ENCODE data around the gene TRIM29.

Gene TRIM29

DNA sequence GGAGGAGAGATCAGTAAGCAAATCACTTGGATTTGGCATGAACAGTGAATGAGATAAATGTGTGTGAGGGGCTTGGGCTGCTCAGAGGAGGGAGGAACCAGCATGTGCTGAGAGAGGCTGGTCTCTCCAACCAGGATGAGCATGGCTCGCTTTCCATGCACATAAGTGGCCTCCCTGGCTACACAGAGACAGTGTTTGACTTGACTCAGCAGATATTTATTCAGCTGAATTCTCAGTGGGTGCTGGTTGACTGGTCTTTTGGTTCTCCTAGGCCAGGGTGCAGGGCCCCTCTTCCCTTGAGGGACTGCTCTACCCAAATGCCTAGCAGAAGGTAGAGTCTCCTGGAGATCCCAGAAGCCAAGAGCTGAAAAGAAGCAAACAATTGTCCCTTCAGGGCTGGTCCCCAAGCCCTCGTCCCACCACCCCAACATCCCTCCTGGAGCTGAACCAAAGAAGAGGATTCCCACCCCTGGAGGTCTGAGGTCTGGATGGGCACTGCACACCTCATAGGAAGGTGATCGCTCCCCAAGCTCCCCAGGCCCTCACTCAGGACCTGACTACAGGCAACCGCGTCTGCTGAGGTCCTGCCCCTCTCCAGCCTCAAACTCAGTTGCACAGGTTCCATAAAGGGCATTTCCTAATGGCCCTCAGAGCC, 3.3 kb upstream of the TRIM29 start:
- FAIRE-seq (no peak), DNase-seq (ENCODE audit: low spot score) (no peak)

DNA sequence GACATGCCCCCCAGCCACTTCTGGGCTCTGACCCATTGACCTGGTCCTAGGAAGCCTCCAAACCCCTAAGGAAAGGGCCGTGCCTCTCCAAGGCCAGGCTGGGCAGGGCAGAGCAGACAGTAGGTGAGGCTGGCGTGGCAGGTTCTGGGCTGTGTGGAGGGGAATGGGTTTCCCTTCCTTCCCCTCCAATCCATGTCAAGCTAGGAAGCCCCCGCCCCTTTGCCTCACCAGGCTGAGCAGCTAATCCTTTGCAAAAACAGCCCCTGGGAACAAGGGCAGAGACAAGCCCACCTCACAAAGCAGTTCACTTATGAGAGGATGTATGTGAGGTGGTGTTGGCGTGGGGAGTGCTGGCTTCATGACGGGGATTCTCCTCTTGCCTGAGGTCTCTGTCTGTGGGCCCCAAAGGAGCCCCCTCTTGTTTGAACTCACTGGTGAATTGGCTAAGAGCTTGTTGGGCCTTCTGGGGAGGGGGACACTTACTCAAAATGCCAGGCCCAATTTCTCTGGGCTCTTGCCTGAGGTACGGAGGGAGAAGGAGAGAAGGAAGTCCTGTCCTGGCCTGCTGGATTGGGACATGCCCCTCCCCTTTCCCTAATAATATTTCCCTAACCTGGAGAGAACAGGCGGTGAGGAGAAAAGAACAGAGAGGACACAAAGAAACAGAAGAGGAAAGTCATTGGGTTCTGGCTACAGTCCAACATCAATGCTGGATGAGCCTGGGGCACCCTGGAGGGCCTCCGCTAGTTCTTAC, 1.6 kb upstream of the TRIM29 start:
- no peak for DNase-seq (ENCODE audit: low spot score)
- no peak for FAIRE-seq

DNA sequence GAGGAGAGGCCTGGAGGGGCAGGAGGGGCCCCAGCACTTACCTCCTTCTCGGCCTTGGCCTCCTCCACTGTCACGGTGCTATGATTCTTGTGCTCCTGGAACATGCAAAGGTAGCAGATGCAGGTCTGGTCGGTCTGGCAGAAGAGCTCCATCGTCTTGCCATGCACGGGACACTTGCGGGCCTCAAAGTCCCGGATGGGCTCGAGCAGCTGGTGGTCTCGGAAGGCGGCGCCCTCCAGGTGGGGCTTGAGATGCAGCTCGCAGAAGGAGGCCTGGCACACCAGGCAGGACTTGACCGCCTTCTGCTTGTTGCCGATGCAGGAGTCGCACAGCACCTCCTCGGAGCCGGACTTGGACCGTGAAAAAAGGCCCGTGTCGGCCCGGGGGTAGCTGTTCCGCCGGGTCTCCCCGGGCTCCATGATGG, 714 bp downstream of the TRIM29 start:
- FAIRE-seq (no peak), DNase-seq (ENCODE audit: low spot score) (no peak)

DNA sequence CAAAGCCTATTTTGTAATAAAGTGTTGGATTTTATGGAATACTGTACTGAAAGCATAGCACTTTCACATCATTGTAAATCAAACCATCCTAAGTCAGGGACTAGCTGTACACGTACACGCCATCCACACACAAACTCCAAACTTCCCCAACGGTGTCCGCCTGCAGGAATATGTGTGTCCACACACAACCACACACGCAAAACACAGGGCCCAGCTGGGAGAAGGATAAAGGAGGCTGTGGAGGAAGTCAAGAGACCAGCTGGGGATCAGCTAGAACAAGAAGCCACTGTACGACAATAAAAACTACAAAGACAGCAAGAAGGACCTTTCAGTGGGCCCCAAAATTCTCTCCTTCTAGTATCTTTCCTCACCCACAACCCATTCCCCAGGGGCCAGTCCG, 1.6 kb downstream of the TRIM29 start:
- no peak for FAIRE-seq
- no peak for DNase-seq (ENCODE audit: low spot score)

DNA sequence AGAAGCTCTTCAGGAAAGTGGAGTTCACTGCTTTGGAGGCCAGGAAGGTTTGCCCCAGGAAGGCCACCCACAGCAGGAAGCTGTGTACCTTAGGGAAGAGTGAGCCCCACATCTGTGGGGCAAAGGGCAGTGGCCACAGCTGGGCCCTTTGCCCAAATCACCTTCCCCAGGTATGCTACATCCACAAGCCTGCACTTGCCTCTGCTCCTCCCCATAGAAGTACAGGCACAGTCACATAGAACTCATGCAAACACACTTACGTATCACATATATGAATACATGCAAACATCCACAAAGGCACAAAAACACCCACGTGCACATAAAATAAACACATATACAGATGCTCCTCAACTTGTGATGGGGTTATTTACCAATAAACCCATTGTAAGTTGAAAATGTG, 2.1 kb downstream of the TRIM29 start:
- no peak for FAIRE-seq

DNA sequence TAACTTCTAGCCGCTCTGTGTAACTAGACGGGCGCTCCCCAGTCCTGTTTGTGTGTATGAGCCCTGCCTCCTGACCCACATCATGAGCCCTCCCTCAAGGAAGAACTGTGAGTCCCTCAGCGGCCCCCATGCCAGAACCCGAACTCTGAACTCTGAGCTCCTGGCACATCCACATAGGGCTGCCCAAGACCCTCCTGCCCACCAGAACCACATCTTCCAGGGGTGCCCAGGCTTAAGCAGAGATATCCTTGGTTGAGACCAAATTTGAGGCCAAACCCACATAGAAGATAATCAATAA, 3.0 kb downstream of the TRIM29 start:
- FAIRE-seq (no peak), DNase-seq (ENCODE audit: low spot score) (no peak)

More for the DNA sequence above, 2.1 kb downstream of the TRIM29 start:
- no peak for DNase-seq (ENCODE audit: low spot score)

DNA sequence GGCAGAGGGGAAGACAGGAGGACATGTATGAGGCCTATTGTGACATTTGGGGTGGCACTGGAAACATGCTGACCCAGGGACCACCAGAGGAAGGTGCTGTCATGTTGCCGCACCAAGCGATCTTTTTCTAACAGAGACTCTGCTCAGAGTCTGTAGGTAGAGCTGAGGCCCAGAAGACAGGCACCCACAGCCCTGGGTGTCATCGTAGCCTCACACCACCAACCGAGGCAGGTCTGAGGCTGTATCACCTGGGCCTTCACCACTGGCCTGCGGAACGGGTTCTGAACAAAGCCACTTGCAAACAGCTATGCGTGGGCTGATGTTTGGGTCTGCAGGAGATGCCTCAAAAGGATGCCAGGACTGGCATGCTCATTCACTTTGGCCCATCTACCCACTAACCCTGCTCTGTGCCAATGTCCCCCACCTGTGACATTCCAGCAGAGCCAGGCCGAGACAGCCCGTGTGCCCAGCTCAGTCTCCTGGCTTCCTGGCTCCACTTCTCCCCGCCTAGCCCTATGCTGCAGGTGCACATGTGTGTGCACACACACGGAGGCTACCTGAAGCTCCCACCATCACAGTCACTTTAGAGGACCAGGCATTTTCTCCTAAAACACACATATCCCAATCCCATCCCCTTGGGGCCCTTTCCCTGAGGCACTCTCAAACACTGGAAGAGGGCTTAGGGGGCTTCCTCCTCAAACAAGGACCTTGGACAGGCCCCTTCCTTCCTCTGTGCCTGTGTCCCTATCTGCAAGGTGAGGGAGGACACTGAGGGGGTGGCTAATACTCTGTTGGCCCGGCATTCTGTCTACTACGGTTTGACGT, 3.6 kb downstream of the TRIM29 start:
- no peak for DNase-seq (ENCODE audit: low spot score)
- no peak for FAIRE-seq

DNA sequence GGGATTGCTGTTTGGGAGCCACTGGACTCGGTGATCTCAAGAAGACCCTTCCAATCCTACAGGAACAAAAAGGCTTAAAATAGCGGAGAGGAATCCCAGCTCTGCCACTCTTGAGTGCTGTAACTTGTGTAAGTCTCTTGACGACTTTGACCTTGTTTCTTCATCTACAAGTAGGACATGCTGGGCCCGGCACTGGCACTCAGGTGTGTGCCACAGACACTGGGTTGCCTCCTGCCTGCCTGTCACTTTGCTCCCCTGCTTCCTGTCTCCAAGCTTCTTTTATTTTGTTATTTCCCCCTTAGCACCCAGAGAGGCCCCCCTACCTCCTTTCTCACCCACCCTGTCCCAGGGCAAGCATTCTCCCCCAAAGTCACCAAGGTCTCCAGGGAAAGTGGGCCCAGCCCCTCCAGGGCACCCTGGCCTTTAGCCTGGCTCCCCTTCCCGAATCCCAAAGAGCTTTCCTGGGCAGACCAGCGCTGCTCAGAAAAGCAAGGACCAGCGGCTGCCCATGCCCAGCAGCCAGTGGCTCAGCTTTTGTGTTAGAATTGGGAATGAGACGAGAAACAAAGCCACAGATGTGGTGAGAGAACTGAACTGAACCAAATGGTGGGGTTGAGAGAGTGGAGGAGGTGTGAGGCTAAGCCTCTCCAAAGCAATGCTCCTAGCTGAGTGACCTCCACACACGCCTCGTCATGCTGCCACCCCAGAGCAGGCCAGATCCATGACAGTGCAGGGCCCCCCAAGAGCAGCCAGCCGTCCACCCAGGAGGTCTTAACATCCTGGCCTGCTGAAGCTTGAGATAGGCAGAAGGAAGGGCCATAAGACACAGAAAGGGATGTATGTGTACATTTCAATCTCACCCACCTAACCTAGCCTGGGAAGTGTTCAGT, 4.5 kb downstream of the TRIM29 start:
- FAIRE-seq: no peak
- no peak for DNase-seq (ENCODE audit: low spot score)

DNA sequence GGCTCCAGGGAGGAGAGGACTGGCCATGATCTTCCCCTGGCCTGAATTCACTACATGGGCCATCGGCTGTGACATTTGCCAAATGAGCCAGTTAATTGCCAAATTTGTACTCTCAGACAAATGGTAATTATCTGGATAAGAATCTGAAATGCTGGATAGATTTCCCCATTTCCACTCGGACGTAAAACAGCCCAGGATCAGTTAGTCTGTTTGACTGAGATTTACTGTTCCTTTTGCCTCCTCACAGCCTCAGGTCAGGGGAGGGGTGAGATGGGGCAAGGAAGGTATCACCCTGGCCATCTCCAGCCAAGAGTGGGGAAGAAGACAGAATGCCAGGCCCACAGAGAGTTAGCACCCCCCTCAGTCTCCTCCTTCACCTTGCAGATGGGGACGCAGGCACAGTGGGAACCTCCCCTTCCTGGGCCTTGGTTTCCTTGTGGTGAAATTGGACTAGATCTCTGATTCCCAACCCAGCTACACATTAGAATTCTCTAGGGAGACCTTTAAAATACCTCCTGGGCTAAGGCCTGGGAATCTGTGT, 5.2 kb downstream of the TRIM29 start:
- FAIRE-seq (no peak), DNase-seq (ENCODE audit: low spot score) (no peak)

DNA sequence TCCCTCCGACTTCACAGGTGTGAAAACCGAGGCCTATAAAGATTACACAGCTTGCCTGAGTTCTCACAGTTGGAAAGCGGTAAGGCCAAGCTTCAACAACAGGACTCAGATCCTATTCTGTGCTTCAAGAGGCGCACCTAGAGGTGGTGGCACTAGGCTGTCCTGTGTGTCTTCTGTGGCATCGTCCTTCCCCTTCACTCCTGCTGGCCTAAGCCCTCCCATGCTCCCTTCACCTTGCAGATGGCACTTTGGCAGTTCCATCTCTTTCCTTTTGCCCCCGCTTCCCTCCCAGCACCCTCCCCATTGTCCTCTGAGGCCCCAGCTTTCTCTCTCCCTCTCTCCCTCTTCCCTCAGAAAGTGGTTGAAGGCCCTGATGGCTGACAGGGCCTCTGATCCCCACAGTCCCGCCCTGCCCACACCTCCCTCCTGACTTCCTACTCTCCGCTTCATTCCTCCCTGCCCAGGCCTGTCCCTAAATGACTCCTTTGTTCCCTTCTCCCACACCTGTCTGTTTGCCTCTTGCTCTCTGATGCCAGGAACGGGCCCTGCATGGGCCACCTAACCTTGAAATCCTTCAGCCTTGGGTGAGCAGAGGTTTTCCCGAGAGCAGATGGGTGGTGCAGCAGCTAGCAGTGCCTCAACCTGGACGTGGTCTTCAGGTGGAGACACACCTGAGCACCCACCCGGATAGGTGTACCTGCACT, 5.8 kb downstream of the TRIM29 start:
- FAIRE-seq: no peak
- no peak for DNase-seq (ENCODE audit: low spot score)

DNA sequence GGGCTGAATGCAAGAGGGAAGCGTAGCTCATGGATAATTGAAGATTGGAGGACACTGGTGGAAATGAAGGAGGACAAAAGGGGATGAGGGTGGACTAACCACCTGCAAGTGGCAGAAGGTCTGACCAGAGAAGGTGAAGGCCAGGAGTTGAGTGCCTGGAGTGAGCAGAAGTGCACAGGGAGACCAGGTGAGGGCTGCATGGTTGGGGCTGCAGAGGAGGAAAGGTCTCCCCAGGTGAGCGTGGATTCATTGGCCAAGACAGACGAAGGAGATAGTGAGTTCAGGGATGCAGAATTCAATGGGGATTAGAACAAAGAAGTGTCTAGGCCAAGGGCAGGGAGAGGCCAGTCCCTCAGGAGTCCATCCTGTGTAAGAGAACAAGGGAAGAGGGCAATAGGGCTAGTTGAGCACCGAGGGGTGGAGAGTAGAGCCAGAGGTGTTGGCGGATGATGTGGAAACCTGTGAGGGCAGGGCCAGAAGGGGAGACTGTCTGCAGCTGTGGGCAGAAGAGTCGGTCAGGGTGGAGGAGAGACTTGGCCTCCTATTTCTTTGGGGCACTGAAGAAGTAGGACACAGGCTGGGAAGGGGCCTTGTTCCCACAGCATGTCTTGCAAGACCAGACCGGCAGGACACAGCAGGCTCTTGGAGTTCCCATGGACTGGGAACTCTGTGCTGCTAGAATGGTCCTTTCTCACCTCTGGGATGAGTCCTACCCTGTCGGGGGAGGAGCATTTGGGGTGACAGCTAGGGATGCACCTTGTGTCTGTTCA, 6.7 kb downstream of the TRIM29 start:
- FAIRE-seq: no peak

DNA sequence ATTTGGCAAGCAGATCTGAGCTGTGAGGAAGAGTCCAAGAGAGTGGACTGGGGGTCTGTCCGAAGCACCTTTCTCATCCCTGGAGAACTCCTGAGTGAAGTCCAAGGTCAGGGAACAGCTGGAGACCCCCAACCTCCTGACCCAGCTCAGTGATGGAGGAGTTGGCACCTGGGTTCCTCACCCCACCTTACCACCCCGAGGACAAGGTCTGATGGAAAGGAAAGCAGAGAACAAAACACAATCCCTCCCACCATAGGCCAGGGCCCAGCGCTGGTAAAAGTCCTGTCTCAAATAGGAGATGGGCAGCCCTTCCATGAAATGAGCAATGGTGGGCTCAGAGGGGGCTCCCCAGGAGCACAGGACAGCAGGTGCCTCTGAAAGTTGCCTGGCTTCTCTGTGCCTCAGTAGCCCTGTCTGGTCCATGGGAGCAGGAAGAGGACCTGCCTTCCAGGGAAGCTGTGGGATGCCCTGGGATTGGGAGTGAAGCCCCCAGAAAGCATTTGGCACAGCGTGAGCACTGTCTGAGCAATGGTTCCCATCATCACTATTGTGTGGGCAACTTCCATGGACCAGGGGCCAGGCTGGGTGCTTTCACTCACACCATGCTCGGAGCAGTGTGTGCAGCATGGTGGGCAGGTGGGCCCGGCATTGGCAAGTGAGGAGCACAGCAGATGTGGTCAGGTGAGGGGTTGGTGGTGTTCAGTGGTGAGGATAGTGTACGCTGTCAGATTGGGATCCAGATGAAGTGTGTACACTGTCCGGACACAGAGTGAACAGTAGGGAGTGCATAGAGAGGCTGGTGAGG, 7.5 kb downstream of the TRIM29 start:
- DNase-seq (ENCODE audit: low spot score) (no peak), FAIRE-seq (no peak)

More for the DNA sequence above, 6.7 kb downstream of the TRIM29 start:
- no peak for DNase-seq (ENCODE audit: low spot score)

DNA sequence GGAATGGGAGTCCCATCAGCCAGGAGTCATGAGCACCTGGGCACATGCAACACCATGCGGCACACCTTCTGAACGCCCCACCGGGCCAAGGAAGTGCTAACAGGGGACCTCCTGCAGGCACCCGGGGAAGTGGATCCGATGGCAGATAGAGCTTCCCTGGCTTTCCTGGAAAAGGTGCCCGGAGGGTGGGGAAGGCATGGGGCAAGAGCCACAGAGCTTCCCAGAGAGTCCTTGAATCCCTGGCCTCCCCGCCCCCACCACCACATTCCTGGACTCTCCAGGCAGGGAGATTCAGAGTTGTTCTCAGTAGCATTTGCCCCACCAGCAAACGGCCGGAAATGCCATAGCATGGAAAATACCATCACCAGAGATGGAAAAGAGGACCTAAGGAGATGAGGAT, 8.3 kb downstream of the TRIM29 start:
- no peak for FAIRE-seq

DNA sequence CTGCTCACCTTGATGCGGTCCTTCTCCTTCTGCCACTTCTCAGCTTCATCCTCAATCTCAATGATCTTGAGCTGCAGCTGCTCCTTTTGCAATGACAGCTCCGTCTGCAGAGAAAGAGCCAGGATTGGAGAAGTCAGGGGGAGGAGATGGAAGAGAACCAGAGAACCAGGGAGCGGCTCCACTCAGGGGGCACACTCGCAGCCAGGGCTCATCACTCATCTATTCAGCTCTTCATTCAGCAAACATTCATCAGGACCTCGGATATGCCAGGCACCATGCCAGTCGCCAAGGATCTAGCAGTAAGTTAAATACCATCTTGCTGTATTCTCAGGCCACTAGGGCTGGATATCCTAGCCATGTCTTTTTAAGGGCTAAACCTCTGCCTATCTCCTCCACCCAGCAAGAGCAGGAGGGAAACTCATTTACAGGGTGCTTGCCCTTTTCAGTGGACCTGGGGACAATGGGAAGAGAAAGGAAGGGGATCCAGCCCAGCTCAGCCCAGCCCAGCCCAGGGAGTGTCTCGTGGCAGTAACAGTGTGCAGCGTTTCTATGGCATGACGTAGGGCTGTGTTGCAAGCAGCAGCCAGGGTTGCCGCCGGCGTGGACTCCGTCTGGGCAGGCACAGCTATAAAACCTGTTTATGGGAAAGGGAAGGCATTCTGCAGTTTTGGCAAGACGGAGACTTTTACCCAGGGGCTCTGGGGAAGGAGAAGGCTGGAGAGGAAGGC, 9.4 kb downstream of the TRIM29 start:
- DNase-seq (ENCODE audit: low spot score) (peak; percentile 61), FAIRE-seq (no peak)

More for the DNA sequence above, 8.3 kb downstream of the TRIM29 start:
- no peak for DNase-seq (ENCODE audit: low spot score)

DNA sequence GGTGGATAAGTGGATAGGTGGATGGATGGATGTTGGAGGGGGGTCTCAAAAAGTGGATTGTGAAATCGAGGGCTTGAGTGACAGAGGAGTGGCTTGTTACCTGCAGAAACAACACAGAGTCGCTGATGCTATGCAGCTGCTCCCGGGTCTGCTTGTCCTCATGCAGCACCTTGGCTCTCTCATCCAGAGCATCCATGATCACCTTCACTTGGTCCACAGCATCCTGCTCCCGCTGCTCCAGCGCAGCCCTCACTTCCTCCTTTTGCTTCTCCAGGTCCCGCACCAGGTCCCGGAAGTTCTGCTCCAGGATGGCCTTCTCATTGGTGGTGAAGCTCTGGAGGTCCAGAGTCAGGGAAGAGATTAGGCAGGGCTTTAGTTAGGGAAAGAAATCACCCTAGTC, 10.7 kb downstream of the TRIM29 start:
- no peak for FAIRE-seq
- DNase-seq (ENCODE audit: low spot score): no peak

DNA sequence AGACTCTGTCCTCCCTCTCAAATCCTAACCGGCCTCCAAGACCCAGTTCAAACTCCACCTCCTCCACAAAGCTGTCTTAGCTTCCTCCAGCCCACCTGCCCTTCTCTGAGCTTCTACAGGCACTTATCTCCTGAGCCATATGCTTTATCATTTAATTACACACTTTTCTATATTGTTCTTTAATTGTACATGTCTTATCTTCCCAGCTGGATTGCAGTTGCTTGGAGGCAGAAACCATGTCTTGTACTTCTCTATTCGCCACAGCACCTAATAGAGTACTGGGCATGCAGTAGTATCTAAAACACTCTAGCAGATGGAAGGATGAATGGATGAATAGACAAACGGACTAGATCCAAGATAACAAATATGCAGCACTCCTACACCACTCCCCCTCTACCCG, 11.3 kb downstream of the TRIM29 start:
- DNase-seq (ENCODE audit: low spot score) (no peak), FAIRE-seq (no peak)

DNA sequence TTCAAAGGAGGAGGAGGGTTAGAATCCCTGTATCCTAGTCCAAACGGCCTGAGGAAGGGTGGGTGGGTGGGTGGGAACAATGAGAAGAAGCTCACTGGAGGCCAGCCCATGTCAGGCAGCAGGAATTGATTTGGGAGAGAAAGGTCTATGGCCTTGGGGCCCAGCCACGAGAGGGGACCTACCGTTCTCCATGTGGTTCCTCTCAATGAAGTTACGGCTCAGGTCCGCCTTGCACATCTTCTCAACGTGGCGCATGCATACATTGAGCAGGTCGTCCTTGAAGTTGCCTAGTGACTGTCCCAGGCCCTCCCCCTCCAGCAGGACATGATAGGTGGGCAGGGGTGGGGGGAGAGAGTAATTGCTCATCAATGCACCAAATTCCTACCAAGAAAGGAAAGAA, 12.4 kb downstream of the TRIM29 start:
- DNase-seq (ENCODE audit: low spot score): no peak
- no peak for FAIRE-seq

DNA sequence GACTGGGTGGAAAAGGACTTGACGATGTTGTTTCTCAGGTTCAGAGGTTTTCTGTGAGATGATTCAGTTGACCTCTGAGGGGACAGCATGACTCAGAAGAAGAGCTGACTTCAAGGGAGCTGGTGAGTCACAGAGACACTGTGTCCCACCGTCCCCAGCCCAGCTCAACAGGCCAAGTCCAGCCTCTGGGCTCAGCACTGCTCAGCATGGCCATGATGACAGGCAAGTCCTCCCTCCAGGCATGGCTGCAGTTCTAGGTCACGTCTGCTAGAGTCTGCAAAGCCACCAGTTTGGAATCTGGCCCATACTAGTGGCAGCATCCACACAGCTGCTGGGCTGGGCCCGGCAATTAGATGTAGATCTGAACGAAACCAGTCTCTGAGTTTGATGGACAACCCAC, 12.9 kb downstream of the TRIM29 start:
- DNase-seq (ENCODE audit: low spot score) (peak; percentile 46), FAIRE-seq (no peak)
